Measurements from ENCODE around the gene ABCA13.
"Not testable (repeated sequence)": the region's sequence is repeated elsewhere in the genome, so short reads cannot be mapped to it uniquely, and the experiment has no call there.

ABCA13 gene

GRCh38 chr7:48177271-48177670 is 6.0 kb downstream of the ABCA13 start:
- no peak for DNase-seq

GRCh38 chr7:48179496-48180030 is 8.3 kb downstream of the ABCA13 start:
- no peak for DNase-seq

GRCh38 chr7:48180981-48181380 is 9.7 kb downstream of the ABCA13 start:
- no peak for DNase-seq

- no peak for DNase-seq
These were observed 11.6 kb downstream of the ABCA13 start for GRCh38 chr7:48182718-48183369.

GRCh38 chr7:48183370-48183743 is 12.1 kb downstream of the ABCA13 start:
- no peak for DNase-seq

- no peak for DNase-seq
These were observed 12.7 kb downstream of the ABCA13 start for GRCh38 chr7:48183965-48184364.

- no peak for DNase-seq
These were observed 17.7 kb downstream of the ABCA13 start for GRCh38 chr7:48188776-48189520.

GRCh38 chr7:48192996-48193395 is 21.7 kb downstream of the ABCA13 start:
- no peak for DNase-seq

GRCh38 chr7:48193421-48193820 is 22.2 kb downstream of the ABCA13 start:
- no peak for DNase-seq

- DNase-seq, result not testable (repeated sequence)
These were observed 29.8 kb downstream of the ABCA13 start for GRCh38 chr7:48200946-48201589.

- not testable (repeated sequence) for DNase-seq
These were observed 31.7 kb downstream of the ABCA13 start for GRCh38 chr7:48202916-48203315.

- DNase-seq, result no peak
These were observed 36.0 kb downstream of the ABCA13 start for GRCh38 chr7:48207155-48207675.

GRCh38 chr7:48209004-48209600 is 37.8 kb downstream of the ABCA13 start:
- no peak for DNase-seq

GRCh38 chr7:48213226-48213625 is 42.0 kb downstream of the ABCA13 start:
- no peak for DNase-seq

GRCh38 chr7:48217266-48217665 is 46.0 kb downstream of the ABCA13 start:
- no peak for DNase-seq

- no peak for DNase-seq
These were observed 46.5 kb downstream of the ABCA13 start for GRCh38 chr7:48217753-48218152.

GRCh38 chr7:48224042-48224441 is 52.8 kb downstream of the ABCA13 start:
- no peak for DNase-seq

- DNase-seq, result no peak
These were observed 53.8 kb downstream of the ABCA13 start for GRCh38 chr7:48225101-48225500.

GRCh38 chr7:48237354-48237753 is 66.1 kb downstream of the ABCA13 start:
- no peak for DNase-seq

- no peak for DNase-seq
These were observed 71.6 kb downstream of the ABCA13 start for GRCh38 chr7:48242846-48243245.

GRCh38 chr7:48244864-48245271 is 73.6 kb downstream of the ABCA13 start:
- DNase-seq, result no peak

- DNase-seq, result no peak
These were observed 74.7 kb downstream of the ABCA13 start for GRCh38 chr7:48245751-48246472.
